Islet of Langerhans (tissue), 1 donor: ENCODE results near the gene ANKRD13D.

Source experiments
- FAIRE-seq: peaks from one replicate; lab custom pipeline; 2011; peaks lifted over from hg19 to GRCh38; lab: Jason Lieb, UNC

Gene ANKRD13D

GRCh38 chr11:67286621-67287333 is 2.3 kb upstream of the ANKRD13D start:
- FAIRE-seq: no peak

GRCh38 chr11:67287355-67288197 is 1.5 kb upstream of the ANKRD13D start:
- FAIRE-seq: no peak

- no peak for FAIRE-seq
Observed at GRCh38 chr11:67288198-67288451, 978 bp upstream of the ANKRD13D start.

GRCh38 chr11:67288452-67289225 is 464 bp upstream of the ANKRD13D start:
- no peak for FAIRE-seq

GRCh38 chr11:67289651-67290479 is 762 bp downstream of the ANKRD13D start:
- no peak for FAIRE-seq

GRCh38 chr11:67290801-67291200 is 1.7 kb downstream of the ANKRD13D start:
- no peak for FAIRE-seq

- no peak for FAIRE-seq
Observed at GRCh38 chr11:67291481-67292381, 2.6 kb downstream of the ANKRD13D start.

- no peak for FAIRE-seq
Observed at GRCh38 chr11:67292671-67293070, 3.6 kb downstream of the ANKRD13D start.

- FAIRE-seq: no peak
Observed at GRCh38 chr11:67293090-67293489, 4.0 kb downstream of the ANKRD13D start.

GRCh38 chr11:67295846-67296245 is 6.7 kb downstream of the ANKRD13D start:
- no peak for FAIRE-seq

- FAIRE-seq: no peak
Observed at GRCh38 chr11:67298786-67299185, 9.7 kb downstream of the ANKRD13D start.

GRCh38 chr11:67299471-67300191 is 10.5 kb downstream of the ANKRD13D start:
- FAIRE-seq: no peak

GRCh38 chr11:67300256-67300755 is 11.2 kb downstream of the ANKRD13D start:
- FAIRE-seq: no peak

- FAIRE-seq: no peak
Observed at GRCh38 chr11:67300756-67301312, 11.7 kb downstream of the ANKRD13D start.

GRCh38 chr11:67301313-67301921 is 12.3 kb downstream of the ANKRD13D start:
- FAIRE-seq: no peak

- no peak for FAIRE-seq
Observed at GRCh38 chr11:67301951-67302516, 12.9 kb downstream of the ANKRD13D start.

GRCh38 chr11:67302571-67303131 is 13.5 kb downstream of the ANKRD13D start:
- no peak for FAIRE-seq

GRCh38 chr11:67303132-67303834 is 14.2 kb downstream of the ANKRD13D start, which contains the start of gene SSH3:
TSS of gene SSH3 (plus strand) at chr11:67303530. CDS start at chr11:67303626, 96 bp downstream.
- FAIRE-seq: no peak
